ENCODE measurements around the gene CLEC18C.
"Not testable (repeated sequence)": the region's sequence is repeated elsewhere in the genome, so short reads cannot be mapped to it uniquely, and the experiment has no call there.

Gene CLEC18C

GRCh38 chr16:70173212-70173837 lies at the start of gene CLEC18C:
Gene CLEC18C (plus strand): TSS chr16:70173787. CDS start chr16:70174279, 492 bp downstream.
- DNase-seq (ENCODE audit: low read depth in 4 of 4, low spot score in 1 of 4): not testable (repeated sequence)

GRCh38 chr16:70123822-70124221 lies 49.8 kb upstream of the CLEC18C start:
- not testable (repeated sequence) for DNase-seq (ENCODE audit: low read depth in 4 of 4, low spot score in 1 of 4)

- not testable (repeated sequence) for DNase-seq (ENCODE audit: low read depth in 4 of 4, low spot score in 1 of 4)
These were observed 47.4 kb upstream of the CLEC18C start for GRCh38 chr16:70126226-70126625.

GRCh38 chr16:70127706-70128105 lies 45.9 kb upstream of the CLEC18C start:
- DNase-seq (ENCODE audit: low read depth in 4 of 4, low spot score in 1 of 4): not testable (repeated sequence)

GRCh38 chr16:70128844-70129243 lies 44.7 kb upstream of the CLEC18C start:
- DNase-seq (ENCODE audit: low read depth in 4 of 4, low spot score in 1 of 4): not testable (repeated sequence)

- DNase-seq (ENCODE audit: low read depth in 4 of 4, low spot score in 1 of 4): not testable (repeated sequence)
These were observed 37.8 kb upstream of the CLEC18C start for GRCh38 chr16:70135796-70136195.

GRCh38 chr16:70136595-70136994 lies 37.0 kb upstream of the CLEC18C start:
- DNase-seq (ENCODE audit: low read depth in 4 of 4, low spot score in 1 of 4): not testable (repeated sequence)

GRCh38 chr16:70142739-70143138 lies 30.8 kb upstream of the CLEC18C start:
- not testable (repeated sequence) for DNase-seq (ENCODE audit: low read depth in 4 of 4, low spot score in 1 of 4)

GRCh38 chr16:70143231-70143895 lies 30.2 kb upstream of the CLEC18C start:
- DNase-seq (ENCODE audit: low read depth in 4 of 4, low spot score in 1 of 4): not testable (repeated sequence)

GRCh38 chr16:70147853-70148252 lies 25.7 kb upstream of the CLEC18C start:
- DNase-seq (ENCODE audit: low read depth in 4 of 4, low spot score in 1 of 4): not testable (repeated sequence)

- DNase-seq (ENCODE audit: low read depth in 4 of 4, low spot score in 1 of 4): not testable (repeated sequence)
These were observed 25.1 kb upstream of the CLEC18C start for GRCh38 chr16:70148453-70148852.

GRCh38 chr16:70149296-70149695 lies 24.3 kb upstream of the CLEC18C start:
- not testable (repeated sequence) for DNase-seq (ENCODE audit: low read depth in 4 of 4, low spot score in 1 of 4)

GRCh38 chr16:70151391-70151790 lies 22.2 kb upstream of the CLEC18C start:
- DNase-seq (ENCODE audit: low read depth in 4 of 4, low spot score in 1 of 4): no peak

GRCh38 chr16:70151941-70152509 lies 21.6 kb upstream of the CLEC18C start:
- DNase-seq (ENCODE audit: low read depth in 4 of 4, low spot score in 1 of 4): no peak

- DNase-seq (ENCODE audit: low read depth in 4 of 4, low spot score in 1 of 4): no peak
These were observed 20.8 kb upstream of the CLEC18C start for GRCh38 chr16:70152578-70153302.

- not testable (repeated sequence) for DNase-seq (ENCODE audit: low read depth in 4 of 4, low spot score in 1 of 4)
These were observed 18.9 kb upstream of the CLEC18C start for GRCh38 chr16:70154736-70155135.

GRCh38 chr16:70156207-70156978 lies 17.2 kb upstream of the CLEC18C start:
- no peak for DNase-seq (ENCODE audit: low read depth in 4 of 4, low spot score in 1 of 4)

- no peak for DNase-seq (ENCODE audit: low read depth in 4 of 4, low spot score in 1 of 4)
These were observed 16.5 kb upstream of the CLEC18C start for GRCh38 chr16:70157105-70157476.

- DNase-seq (ENCODE audit: low read depth in 4 of 4, low spot score in 1 of 4): no peak
These were observed 15.9 kb upstream of the CLEC18C start for GRCh38 chr16:70157477-70158260.

All from stimulated activated CD4-positive, alpha-beta T cell treated with anti-CD3 and anti-CD28 coated beads, Interleukin-1b, Interleukin-23, amount 100 ng/mL, for 24 hours (primary cell).